Activated T-cell treated with anti-CD3 and anti-CD28 coated beads, Interleukin-2, amount 50 U/mL, for 24 hours (primary cell): ENCODE data around the gene TGM1.

ENCODE experiments used
- DNase-seq: peaks from one replicate; pipeline ENCODE4 v3.0.0-alpha.2; 2020
- H3K27ac Mint-ChIP-seq: 2 replicates; pipeline ENCODE4 v1.8.0; 2020; ENCODE audit warnings: mild to moderate bottlenecking, mixed read lengths
- H3K27me3 Mint-ChIP-seq: 2 replicates; pipeline ENCODE4 v1.8.0; 2020; ENCODE audit warnings: mixed read lengths
- H3K36me3 Mint-ChIP-seq: 2 replicates; pipeline ENCODE4 v1.8.0; 2020; ENCODE audit warnings: low read depth, mixed read lengths
- H3K4me1 Mint-ChIP-seq: 2 replicates; pipeline ENCODE4 v1.8.0; 2020; ENCODE audit warnings: low read depth, mixed read lengths
- H3K4me3 Mint-ChIP-seq: 2 replicates; pipeline ENCODE4 v1.8.0; 2020; ENCODE audit warnings: mild to moderate bottlenecking, moderate library complexity, mixed read lengths
- H3K9me3 Mint-ChIP-seq: 2 replicates; pipeline ENCODE4 v1.8.0; 2020; ENCODE audit warnings: mixed read lengths

The TGM1 gene

GRCh38 chr14:24269368-24269767, 6.4 kb upstream of the TGM1 start:
- Mint-ChIP-seq H3K36me3 (peaks cover 51% of the 10 kb centered on the region), H3K4me3 (no peak overlapping the region), H3K4me1 (peaks cover 40% of the 10 kb centered on the region), H3K9me3 (no peaks in the 10 kb centered on the region), H3K27ac (no peak overlapping the region), H3K27me3 (no peaks in the 10 kb centered on the region)
- DNase-seq, result no peak

DNA sequence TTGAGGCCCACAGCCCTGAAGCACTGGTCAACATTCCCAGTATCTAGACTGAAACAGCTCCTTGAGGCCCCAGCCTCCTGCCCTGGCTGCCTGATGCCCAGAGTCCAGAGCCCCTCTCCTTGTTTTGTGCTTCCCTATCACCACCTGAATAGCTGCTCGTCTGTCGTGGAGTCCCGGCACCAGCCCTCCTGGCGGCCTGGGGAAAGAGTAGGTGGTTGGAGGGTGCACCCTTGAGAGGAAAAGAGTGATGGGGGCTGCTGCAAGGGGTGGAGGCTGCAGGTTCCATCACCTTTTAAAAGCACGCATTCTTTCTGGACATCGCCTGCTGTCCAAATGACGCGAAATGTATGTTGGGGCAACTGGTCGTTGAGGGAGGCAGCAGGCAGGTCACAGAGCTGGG, 5.2 kb upstream of the TGM1 start:
- H3K36me3 Mint-ChIP-seq, result peaks cover 56% of the 10 kb centered on the region
- DNase-seq, result no peak
- H3K4me3 Mint-ChIP-seq, result no peak overlapping the region
- H3K4me1 Mint-ChIP-seq, result peaks cover 29% of the 10 kb centered on the region
- no peaks in the 10 kb centered on the region for H3K27me3 Mint-ChIP-seq
- H3K9me3 Mint-ChIP-seq, result no peaks in the 10 kb centered on the region
- no peak overlapping the region for H3K27ac Mint-ChIP-seq

DNA sequence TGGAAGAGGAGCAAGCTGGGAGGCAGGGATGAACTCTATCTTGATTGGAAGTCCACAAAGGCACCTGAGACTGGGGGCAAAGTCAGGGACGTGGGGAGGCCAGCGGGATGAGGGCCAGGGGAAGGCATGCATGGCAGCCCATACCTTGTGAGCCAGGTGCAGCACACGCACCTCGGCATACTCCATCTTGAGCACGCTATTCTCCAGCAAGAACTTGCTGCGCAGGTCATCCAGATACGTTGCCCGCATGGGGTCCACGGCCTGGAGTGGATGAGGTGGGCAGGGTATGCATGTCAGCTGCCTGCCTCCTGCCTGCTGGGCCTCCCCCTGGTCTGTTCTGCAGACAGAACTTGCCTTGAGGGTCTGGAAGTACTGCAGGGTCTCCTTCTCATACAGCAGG, 4.5 kb upstream of the TGM1 start:
- Mint-ChIP-seq H3K27me3 (no peaks in the 10 kb centered on the region), H3K36me3 (peaks cover 56% of the 10 kb centered on the region), H3K4me3 (no peak overlapping the region), H3K9me3 (no peaks in the 10 kb centered on the region), H3K4me1 (peaks cover 22% of the 10 kb centered on the region), H3K27ac (no peak overlapping the region)
- no peak for DNase-seq

DNA sequence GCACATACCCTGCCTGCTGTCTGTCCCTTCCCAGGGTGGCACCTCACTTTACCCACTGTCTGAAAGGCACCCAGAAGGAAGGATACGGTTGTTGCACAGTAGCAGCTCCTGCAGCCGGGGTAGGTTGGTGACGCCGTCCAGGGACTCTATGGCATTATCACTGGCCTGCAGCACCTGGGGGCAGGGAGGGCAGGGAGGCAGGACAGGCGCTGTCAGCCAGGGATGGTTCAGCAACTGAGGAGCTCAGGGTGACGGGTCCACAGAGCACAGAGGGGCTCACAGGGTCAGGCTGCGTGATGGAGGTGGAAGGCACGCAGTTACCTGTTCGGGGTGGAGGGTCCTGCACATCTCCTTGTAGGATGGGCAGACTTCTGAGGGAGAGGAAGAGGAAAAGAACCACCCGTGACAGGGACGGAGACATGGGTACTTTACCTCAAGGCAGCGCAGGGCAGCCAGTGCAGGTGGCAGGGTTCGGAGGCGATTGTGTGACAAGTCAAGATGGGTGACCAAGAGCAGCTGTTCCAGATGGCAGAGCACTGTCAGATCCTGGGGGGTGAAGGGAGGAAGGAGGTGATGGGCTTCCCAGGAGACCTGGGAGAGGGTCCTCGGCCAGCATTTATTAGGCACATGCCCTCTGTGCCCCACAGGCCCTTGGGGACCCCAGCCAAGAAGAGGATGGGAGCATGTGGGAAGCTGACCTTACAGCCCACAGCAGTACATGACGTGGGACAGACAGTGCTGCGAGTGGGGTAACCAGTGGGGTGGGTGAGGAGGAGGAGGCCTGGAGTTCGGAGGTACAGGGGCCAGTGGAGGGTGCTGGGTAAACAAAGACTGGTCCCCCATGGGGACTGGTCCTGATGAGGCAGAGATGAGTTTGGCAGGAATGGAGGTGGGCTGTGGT, 3.6 kb upstream of the TGM1 start:
- Mint-ChIP-seq H3K27ac (peak overlapping the region; percentile 61), H3K4me1 (peaks cover 12% of the 10 kb centered on the region), H3K36me3 (peaks cover 56% of the 10 kb centered on the region), H3K9me3 (no peaks in the 10 kb centered on the region), H3K4me3 (no peak overlapping the region), H3K27me3 (no peaks in the 10 kb centered on the region)
- DNase-seq, result no peak

DNA sequence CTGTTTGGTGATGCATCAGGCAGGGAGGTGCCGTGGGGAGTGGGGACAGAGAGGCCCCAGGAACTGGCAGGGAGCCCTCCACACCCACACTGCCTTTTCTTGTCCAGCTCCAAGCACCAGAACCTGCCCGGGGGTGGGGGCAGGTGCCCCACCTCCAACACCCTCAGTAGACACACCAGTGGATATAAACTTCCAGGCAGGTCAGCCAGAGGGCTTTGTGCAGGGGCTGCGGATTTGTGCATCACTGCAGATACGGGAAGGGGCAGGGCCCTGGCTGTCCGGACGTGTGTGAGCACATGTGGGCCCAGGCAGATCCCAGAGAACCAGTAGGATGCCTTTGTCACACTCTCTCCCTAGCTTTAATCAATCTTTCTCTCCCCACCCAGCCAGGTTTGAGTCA, 1.3 kb upstream of the TGM1 start:
- Mint-ChIP-seq H3K4me1 (no peaks in the 10 kb centered on the region), H3K27ac (peak overlapping the region; percentile 11), H3K27me3 (no peaks in the 10 kb centered on the region), H3K4me3 (no peak overlapping the region), H3K9me3 (no peaks in the 10 kb centered on the region), H3K36me3 (peaks cover 47% of the 10 kb centered on the region)
- DNase-seq, result no peak

- Mint-ChIP-seq H3K9me3 (no peaks in the 10 kb centered on the region), H3K27ac (no peak overlapping the region), H3K27me3 (no peaks in the 10 kb centered on the region), H3K4me1 (no peaks in the 10 kb centered on the region), H3K4me3 (no peak overlapping the region), H3K36me3 (peaks cover 44% of the 10 kb centered on the region)
- DNase-seq, result no peak
Observed at GRCh38 chr14:24263848-24264247, 871 bp upstream of the TGM1 start.

- no peak overlapping the region for H3K27ac Mint-ChIP-seq
- no peak for DNase-seq
- H3K27me3 Mint-ChIP-seq, result no peaks in the 10 kb centered on the region
- H3K4me1 Mint-ChIP-seq, result no peaks in the 10 kb centered on the region
- peaks cover 34% of the 10 kb centered on the region for H3K36me3 Mint-ChIP-seq
- no peak overlapping the region for H3K4me3 Mint-ChIP-seq
- H3K9me3 Mint-ChIP-seq, result no peaks in the 10 kb centered on the region
Observed at GRCh38 chr14:24261969-24262327, 1.0 kb downstream of the TGM1 start.

GRCh38 chr14:24261256-24261968, 1.6 kb downstream of the TGM1 start:
- Mint-ChIP-seq H3K36me3 (peaks cover 34% of the 10 kb centered on the region), H3K4me3 (no peak overlapping the region), H3K9me3 (no peaks in the 10 kb centered on the region), H3K27me3 (no peaks in the 10 kb centered on the region), H3K4me1 (no peaks in the 10 kb centered on the region), H3K27ac (no peak overlapping the region)
- DNase-seq, result no peak

DNA sequence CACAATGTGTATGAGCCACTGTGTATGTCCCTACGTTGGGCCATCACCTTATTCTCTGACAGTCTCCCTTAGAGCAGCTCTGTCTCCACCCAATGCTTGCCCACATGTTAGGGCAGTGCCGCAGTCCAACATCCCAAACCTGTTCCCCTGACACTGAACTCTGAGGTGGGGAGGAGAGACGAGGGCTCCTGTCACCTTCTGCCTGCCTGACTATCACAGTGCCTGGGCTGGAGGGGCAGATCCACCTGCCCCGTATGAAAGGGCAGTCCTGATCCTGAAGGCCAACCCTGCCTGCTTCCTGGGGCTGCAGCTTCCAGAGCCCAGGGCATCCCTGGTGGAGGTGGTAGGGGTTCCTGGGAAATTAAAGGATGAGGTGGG, 2.2 kb downstream of the TGM1 start:
- no peak overlapping the region for H3K27ac Mint-ChIP-seq
- no peaks in the 10 kb centered on the region for H3K4me1 Mint-ChIP-seq
- DNase-seq, result no peak
- no peaks in the 10 kb centered on the region for H3K27me3 Mint-ChIP-seq
- H3K4me3 Mint-ChIP-seq, result no peak overlapping the region
- no peaks in the 10 kb centered on the region for H3K9me3 Mint-ChIP-seq
- H3K36me3 Mint-ChIP-seq, result peaks cover 28% of the 10 kb centered on the region

- Mint-ChIP-seq H3K36me3 (peaks cover 29% of the 10 kb centered on the region), H3K4me3 (no peak overlapping the region), H3K4me1 (no peaks in the 10 kb centered on the region), H3K9me3 (no peaks in the 10 kb centered on the region), H3K27ac (no peak overlapping the region), H3K27me3 (no peaks in the 10 kb centered on the region)
- DNase-seq, result no peak
Observed at GRCh38 chr14:24260026-24260779, 2.8 kb downstream of the TGM1 start.

- Mint-ChIP-seq H3K27ac (no peak overlapping the region), H3K4me3 (no peak overlapping the region), H3K36me3 (peaks cover 33% of the 10 kb centered on the region), H3K9me3 (no peaks in the 10 kb centered on the region), H3K4me1 (no peaks in the 10 kb centered on the region), H3K27me3 (no peaks in the 10 kb centered on the region)
- DNase-seq, result no peak
Observed at GRCh38 chr14:24259282-24260025, 3.5 kb downstream of the TGM1 start.

- Mint-ChIP-seq H3K27me3 (no peaks in the 10 kb centered on the region), H3K4me1 (no peaks in the 10 kb centered on the region), H3K36me3 (peaks cover 36% of the 10 kb centered on the region), H3K4me3 (no peak overlapping the region), H3K9me3 (no peaks in the 10 kb centered on the region), H3K27ac (no peak overlapping the region)
- no peak for DNase-seq
Observed at GRCh38 chr14:24258548-24259265, 4.3 kb downstream of the TGM1 start.

GRCh38 chr14:24258119-24258518, 4.9 kb downstream of the TGM1 start:
- no peaks in the 10 kb centered on the region for H3K27me3 Mint-ChIP-seq
- H3K27ac Mint-ChIP-seq, result no peak overlapping the region

DNA sequence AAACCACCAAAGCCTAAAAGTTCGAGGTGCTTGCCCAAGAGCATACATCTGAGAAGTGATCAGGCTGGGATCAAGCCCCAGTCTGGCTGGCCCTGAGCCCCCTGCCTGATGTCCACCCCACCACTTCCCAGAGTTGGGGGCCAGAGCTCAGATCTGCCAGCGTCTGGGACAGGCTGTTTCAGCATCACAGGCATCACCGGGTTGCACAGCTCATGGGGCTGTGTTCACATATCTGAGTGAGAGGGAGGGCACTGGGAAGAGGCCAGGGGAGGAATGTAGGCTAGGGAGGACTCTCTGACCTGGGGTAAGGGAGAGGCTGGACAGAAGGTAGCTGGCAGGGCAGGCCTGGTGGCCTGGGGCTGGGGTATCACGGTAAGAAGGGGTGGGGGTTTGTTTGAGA, 6.0 kb downstream of the TGM1 start:
- Mint-ChIP-seq H3K36me3 (peaks cover 45% of the 10 kb centered on the region), H3K9me3 (no peaks in the 10 kb centered on the region), H3K27ac (no peak overlapping the region), H3K4me3 (no peak overlapping the region), H3K4me1 (no peaks in the 10 kb centered on the region), H3K27me3 (no peaks in the 10 kb centered on the region)
- no peak for DNase-seq

More at GRCh38 chr14:24258119-24258518, 4.9 kb downstream of the TGM1 start:
- DNase-seq, result no peak
- Mint-ChIP-seq H3K4me1 (no peaks in the 10 kb centered on the region), H3K36me3 (peaks cover 42% of the 10 kb centered on the region), H3K9me3 (no peaks in the 10 kb centered on the region), H3K4me3 (no peak overlapping the region)
